ENCODE data around the gene YY1. TPM values are rescaled to one million over a fixed set of nuclear protein-coding genes. Genes with fewer than 3 reads are reported as not detected.

The YY1 gene
- total and polyA plus RNA-seq, 9 of the 15 experiments (the other 6 are each of a cell fraction or from before 2014, with no cell fraction given), result 20.8 to 74.2 (median 46.7) TPM

- H3K4me1 ChIP-seq (replicated peaks in 1 of 2; ENCODE audit: control insufficient read depth in 2 of 2, insufficient read depth in 2 of 2, low read length in 2 of 2), result peaks cover 15 to 17% of the 10 kb centered on the region in 2 experiments; a peak in 4 of 5 replicates
- FAIRE-seq (no peak), ATAC-seq (peak; percentile 13), DNase-seq (ENCODE audit: extremely low read depth in 1 of 4, low spot score in 3 of 4) (peak; percentile 32 to 54 (median 40))
- no TSS peak for BruUV-seq (replicated peaks)
- TF ChIP-seq EGR1 (conservative IDR thresholded peaks at IDR 0.05), result peak; percentile 30; the same call in 1 of the 2 replicates
- peak; percentile 45; the same call in 1 of the 2 replicates for TF ChIP-seq SMARCA5 (IDR thresholded peaks at IDR 0.05)
- no peak for TF ChIP-seq SREBF1 (IDR thresholded peaks at IDR 0.05; ENCODE audit: borderline replicate concordance, low read depth, low read length)
- TF ChIP-seq SMARCA4 (IDR thresholded peaks at IDR 0.05), result no peak
- TF ChIP-seq CTCFL (IDR thresholded peaks at IDR 0.05; ENCODE audit: borderline replicate concordance, insufficient read depth, low read depth, low read length, poor library complexity, severe bottlenecking), result peak; percentile 17
- TF ChIP-seq NKRF (IDR thresholded peaks at IDR 0.05; ENCODE audit: borderline replicate concordance), result 0 out of 2 replicates have a peak, but pooled peaks have one; percentile 25
- TF ChIP-seq NR2C1 (IDR thresholded peaks at IDR 0.05), result no peak
- 0 out of 2 replicates have a peak, but pooled peaks have one; percentile 12 for TF ChIP-seq NR2C1 (tag; IDR thresholded peaks at IDR 0.05)
- 0 out of 2 replicates have a peak, but pooled peaks have one; percentile 5 for TF ChIP-seq ZEB2 (IDR thresholded peaks at IDR 0.05)
- TF ChIP-seq EP400 (IDR thresholded peaks at IDR 0.05), result peak; percentile 49; the same call in 1 of the 2 replicates
- peak in 2 of 3 experiments; percentile 46 to 64; a peak in 4 of 6 replicates for TF ChIP-seq CTCF (IDR thresholded peaks at IDR 0.05 in 2 of 3, conservative IDR thresholded peaks at IDR 0.05 in 1 of 3; ENCODE audit: insufficient read depth in 2 of 3, low read depth in 1 of 3, low read length in 3 of 3)
- no peak for TF ChIP-seq IRF9 (tag; IDR thresholded peaks at IDR 0.05)
- H3K9ac ChIP-seq (ENCODE audit: insufficient read depth in 1 of 2, low read depth in 2 of 2, low read length in 2 of 2), result peak overlapping the region; percentile 65 to 84
- H3K4me3 ChIP-seq, result peak overlapping the region; percentile 20; the same call in 1 of the 2 replicates
- peak overlapping the region; percentile 58 for H3K27ac ChIP-seq (ENCODE audit: extremely low read depth, low read depth, low read length)
- no peaks in the 10 kb centered on the region for H3K9me1 ChIP-seq (ENCODE audit: control insufficient read depth, insufficient read depth, low read length)
- no peaks in the 10 kb centered on the region for H3K27me3 ChIP-seq (ENCODE audit: control insufficient read depth in 2 of 2, insufficient read depth in 2 of 2, low read length in 2 of 2)
- ChIA-PET CTCF (ENCODE audit: low intra/inter-chr PET ratio) (interaction anchor here (1.1 to 3.4 kb wide), 4 partner anchors 47 to 211 kb away, joined by 3 to 16 read pairs (median 10); no protein-coding TSS in a partner anchor), POLR2A (interaction anchor here (0.6 to 1.8 kb wide), 3 partner anchors 22 to 167 kb away, joined by 3 to 7 read pairs (median 3); no protein-coding TSS in a partner anchor)
- intact Hi-C loops (cut with micrococcal nuclease) (loop anchor here (1.0 to 5.0 kb wide), 6 partner anchors 44 to 221 kb away; partner anchors contain the start of genes WDR25 and YY1), in situ Hi-C loops (cut with MboI) (no loop called here)
- no peaks in the 10 kb centered on the region for H4K20me1 ChIP-seq (replicated peaks; ENCODE audit: control insufficient read depth, insufficient read depth, low read length)
- no peaks in the 10 kb centered on the region for H3K36me3 ChIP-seq (ENCODE audit: control insufficient read depth, insufficient read depth, low read length)
- 42% methylated on average over 8 of the region's 12 CpGs for WGBS (ENCODE audit: insufficient coverage, low coverage, missing lambda C conversion rate)
- peak overlapping the region; percentile 74 for H3K4me2 ChIP-seq (ENCODE audit: insufficient read depth, low read length)
- no peaks in the 10 kb centered on the region for H3K9me3 ChIP-seq (replicated peaks; ENCODE audit: control insufficient read depth, insufficient read depth, low read depth, low read length)
- no peaks in the 10 kb centered on the region for H3K79me2 ChIP-seq (ENCODE audit: control insufficient read depth, insufficient read depth, low read length)
- H2AFZ ChIP-seq (ENCODE audit: low read depth, low read length), result peak overlapping the region; percentile 95
These were observed 45.3 kb upstream of the YY1 start for GRCh38 chr14:100193417-100194357.
